Neural progenitor cell (in vitro differentiated cells): ENCODE measurements around the gene GBP1. TPM values are rescaled to one million over a fixed set of nuclear protein-coding genes. Genes with fewer than 3 reads are reported as not detected.
"Not testable (repeated sequence)": the region's sequence is repeated elsewhere in the genome, so short reads cannot be mapped to it uniquely, and the experiment has no call there.

Source experiments
- DNase-seq: peaks from one replicate; pipeline ENCODE4 v3.0.0-alpha.2; 2016; ENCODE audit warnings: low spot score
- H2AFZ ChIP-seq: fragments of 200-600 bp; sonication (generic); replicated peaks from 2 replicates; pipeline ENCODE4 v1.6.1; 2016; ENCODE audit warnings: antibody characterized with exemption
- H3F3A ChIP-seq: fragments of 200-600 bp; sonication (generic); 2 replicates; pipeline ENCODE4 v1.6.1; 2016; ENCODE audit warnings: antibody characterized with exemption, low read depth
- H3K27ac ChIP-seq: fragments of 200-600 bp; sonication (generic); 2 replicates; pipeline ENCODE4 v1.5.1; 2016; ENCODE audit warnings: mild to moderate bottlenecking
- H3K27me3 ChIP-seq: fragments of 200-600 bp; sonication (generic); 2 replicates; pipeline ENCODE4 v1.6.1; 2016; ENCODE audit warnings: mild to moderate bottlenecking, moderate library complexity
- H3K36me3 ChIP-seq: fragments of 200-600 bp; sonication (generic); 2 replicates; pipeline ENCODE4 v1.5.1; 2016
- H3K4me1 ChIP-seq: fragments of 200-600 bp; sonication (generic); 2 replicates; pipeline ENCODE4 v1.6.1; 2016; ENCODE audit warnings: mixed run types
- H3K4me2 ChIP-seq: fragments of 200-600 bp; sonication (generic); 2 replicates; pipeline ENCODE4 v1.6.1; 2016
- H3K4me3 ChIP-seq: fragments of 200-600 bp; sonication (generic); 2 replicates; pipeline ENCODE4 v1.5.1; 2016
- H3K79me2 ChIP-seq: fragments of 200-600 bp; sonication (generic); 2 replicates; pipeline ENCODE4 v1.6.1; 2016; ENCODE audit warnings: low read depth
- H3K9ac ChIP-seq: fragments of 200-600 bp; sonication (generic); 2 replicates; pipeline ENCODE4 v1.6.1; 2016
- H3K9me3 ChIP-seq: fragments of 200-600 bp; sonication (generic); 2 replicates; pipeline ENCODE4 v1.5.1; 2016; ENCODE audit warnings: low read depth
- H4K20me1 ChIP-seq: fragments of 200-600 bp; sonication (generic); 2 replicates; pipeline ENCODE4 v1.6.1; 2016; ENCODE audit warnings: low read depth
- H3K27ac Mint-ChIP-seq: 3 replicates; pipeline ENCODE4 v1.8.0; 2021; ENCODE audit warnings: mixed read lengths
- H3K27me3 Mint-ChIP-seq: 2 replicates; pipeline ENCODE4 v1.8.0; 2022; ENCODE audit warnings: low read depth, mild to moderate bottlenecking, inconsistent platforms, moderate library complexity, mixed read lengths; ENCODE audit not compliant: insufficient read depth
- H3K36me3 Mint-ChIP-seq: 3 replicates; pipeline ENCODE4 v1.8.0; 2021; ENCODE audit warnings: mixed read lengths
- H3K4me1 Mint-ChIP-seq: 3 replicates; pipeline ENCODE4 v1.8.0; 2021; ENCODE audit warnings: mixed read lengths
- H3K4me3 Mint-ChIP-seq: 3 replicates; pipeline ENCODE4 v1.8.0; 2021; ENCODE audit warnings: mild to moderate bottlenecking, moderate library complexity, mixed read lengths
- H3K9me3 Mint-ChIP-seq: 3 replicates; pipeline ENCODE4 v1.8.0; 2020; ENCODE audit warnings: mixed read lengths
- CTCF ChIP-seq: fragments of 200-600 bp; sonication (generic); IDR thresholded peaks from 2 replicates; pipeline ENCODE4 v1.5.1; 2017; ENCODE audit warnings: antibody characterized with exemption, mild to moderate bottlenecking
- EZH2 ChIP-seq: fragments of 200-600 bp; sonication (generic); IDR thresholded peaks from 2 replicates; pipeline ENCODE4 v1.6.1; 2017; ENCODE audit warnings: antibody characterized with exemption, mild to moderate bottlenecking, moderate library complexity
- EZH2phosphoT487 ChIP-seq: fragments of 200-600 bp; sonication (generic); IDR thresholded peaks from 2 replicates; pipeline ENCODE4 v1.6.1; 2017; ENCODE audit warnings: antibody characterized with exemption
- total RNA-seq: library from RNA; depleted of rRNA; stranded (reverse); fragments of >200 nt; gene quantifications from 2 replicates; pipeline ENCODE4 v1.2.3, GENCODE V29; 2015; ENCODE audit warnings: low replicate concordance

The GBP1 gene
- total RNA-seq, 1 donor from 2014 or later: not detected

GRCh38 chr1:89051300-89051954 lies 13.6 kb downstream of the GBP1 start:
- Histone ChIP-seq H3F3A (no peaks in the 10 kb centered on the region), H3K27ac (no peak overlapping the region), H3K27me3 (no peaks in the 10 kb centered on the region), H3K4me3 (no peak overlapping the region), H4K20me1 (no peaks in the 10 kb centered on the region), H2AFZ (no peak overlapping the region), H3K4me1 (no peaks in the 10 kb centered on the region), H3K9ac (no peak overlapping the region), H3K79me2 (no peaks in the 10 kb centered on the region), H3K9me3 (no peaks in the 10 kb centered on the region), H3K36me3 (no peaks in the 10 kb centered on the region), H3K4me2 (no peak overlapping the region)
- H3K4me1 Mint-ChIP-seq: no peaks in the 10 kb centered on the region
- no peak for DNase-seq
- H3K4me3 Mint-ChIP-seq: no peak overlapping the region
- no peak overlapping the region for H3K27ac Mint-ChIP-seq
- TF ChIP-seq EZH2phosphoT487: no peak
- TF ChIP-seq CTCF: no peak
- TF ChIP-seq EZH2: no peak
- H3K27me3 Mint-ChIP-seq: no peaks in the 10 kb centered on the region
- no peaks in the 10 kb centered on the region for H3K36me3 Mint-ChIP-seq
- no peaks in the 10 kb centered on the region for H3K9me3 Mint-ChIP-seq

DNA sequence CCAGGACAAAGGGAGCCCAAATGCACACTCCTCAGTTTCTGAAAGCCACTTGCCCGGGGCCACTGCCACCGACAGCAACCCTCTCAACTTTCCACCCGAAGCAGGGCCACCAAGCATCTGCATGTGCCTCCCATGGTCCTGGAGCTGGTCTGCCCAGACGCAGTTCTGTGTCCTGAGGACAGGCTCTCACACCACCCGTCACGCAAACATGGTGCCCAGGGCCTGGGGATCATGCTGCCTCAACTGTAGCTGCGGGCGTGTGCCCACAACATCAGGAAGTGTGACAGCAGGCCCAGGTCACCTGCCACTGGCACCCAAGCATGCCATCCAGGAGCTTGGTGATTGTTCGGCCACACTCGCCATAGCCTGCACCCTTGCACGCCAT lies 14.4 kb downstream of the GBP1 start:
- no peaks in the 10 kb centered on the region for H3K36me3 Mint-ChIP-seq
- no peak overlapping the region for H2AFZ ChIP-seq

GRCh38 chr1:89049901-89050648 lies 14.9 kb downstream of the GBP1 start:
- not testable (repeated sequence) for H3K79me2 ChIP-seq, H3K4me3 Mint-ChIP-seq, H3K4me1 ChIP-seq, H3F3A ChIP-seq, H3K9me3 ChIP-seq, H3K4me2 ChIP-seq, H3K27me3 Mint-ChIP-seq, H3K27ac Mint-ChIP-seq, H3K27me3 ChIP-seq, H3K36me3 Mint-ChIP-seq, H3K4me1 Mint-ChIP-seq, H3K9ac ChIP-seq, H2AFZ ChIP-seq, H3K9me3 Mint-ChIP-seq, H3K27ac ChIP-seq, H3K4me3 ChIP-seq, H4K20me1 ChIP-seq, H3K36me3 ChIP-seq, DNase-seq

More for the DNA sequence above, 14.4 kb downstream of the GBP1 start:
- no peak for DNase-seq
- Histone ChIP-seq H3K9me3 (no peaks in the 10 kb centered on the region), H3K4me3 (no peak overlapping the region), H4K20me1 (no peaks in the 10 kb centered on the region), H3K79me2 (no peaks in the 10 kb centered on the region), H3K9ac (no peak overlapping the region), H3K27me3 (no peaks in the 10 kb centered on the region), H3K4me2 (no peak overlapping the region), H3K36me3 (no peaks in the 10 kb centered on the region), H3K4me1 (no peaks in the 10 kb centered on the region), H3F3A (no peaks in the 10 kb centered on the region), H3K27ac (no peak overlapping the region)
- TF ChIP-seq EZH2phosphoT487 (no peak), EZH2 (no peak), CTCF (no peak)
- H3K9me3 Mint-ChIP-seq: no peaks in the 10 kb centered on the region
- H3K27ac Mint-ChIP-seq: no peak overlapping the region
- no peaks in the 10 kb centered on the region for H3K4me1 Mint-ChIP-seq
- H3K27me3 Mint-ChIP-seq: no peaks in the 10 kb centered on the region
- no peak overlapping the region for H3K4me3 Mint-ChIP-seq

DNA sequence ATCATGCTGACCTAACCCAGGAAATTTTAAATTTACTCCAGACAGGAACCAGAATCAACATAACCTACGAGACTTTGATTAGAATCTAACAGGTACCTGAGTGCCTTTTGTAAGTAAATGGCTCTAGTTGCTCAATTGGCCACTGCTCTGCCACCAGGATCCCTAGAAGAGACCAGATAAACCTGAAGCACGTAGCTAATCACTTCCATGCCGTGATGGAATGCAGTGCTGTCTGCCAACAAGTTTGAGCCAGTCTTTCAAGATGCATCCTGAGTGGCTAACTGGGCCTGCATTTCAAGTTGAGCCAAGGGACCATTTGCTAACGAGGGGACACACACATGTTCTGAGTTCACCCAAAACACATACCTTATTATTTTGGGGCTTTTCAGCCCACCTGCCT lies 15.8 kb downstream of the GBP1 start:
- not testable (repeated sequence) for H3F3A ChIP-seq, H3K27me3 ChIP-seq, H3K27ac ChIP-seq, H3K27me3 Mint-ChIP-seq, H4K20me1 ChIP-seq, H3K27ac Mint-ChIP-seq, H3K4me1 Mint-ChIP-seq, H3K79me2 ChIP-seq, H3K4me1 ChIP-seq, DNase-seq, H3K36me3 Mint-ChIP-seq, H3K9me3 Mint-ChIP-seq, H3K9ac ChIP-seq, H2AFZ ChIP-seq, H3K36me3 ChIP-seq, H3K4me2 ChIP-seq, H3K9me3 ChIP-seq, H3K4me3 ChIP-seq, H3K4me3 Mint-ChIP-seq
